Heart left ventricle (tissue), 16 donors: Measurements from ENCODE around the gene PALB2. TPM values are rescaled to one million over a fixed set of nuclear protein-coding genes. Genes with fewer than 3 reads are reported as not detected.
A peak's percentile ranks its signal among the peaks of the same experiment; 100 is the strongest.

ENCODE experiments used
- ATAC-seq, 4 donors: fragments of 200-7000 bp; cut with Tn5 transposase; one replicate each; pipeline ENCODE4 v1.9.1; 2020 to 2022; ENCODE audit warnings: moderate library complexity in 4 of 4, mild to moderate bottlenecking in 3 of 4, moderate number of reproducible peaks in 1 of 4
- DNase-seq, 5 donors: peaks; one replicate each; pipeline ENCODE4 v3.0.0-alpha.2; 2020
- H3K27ac ChIP-seq, 12 donors: fragments of 200-600 bp; sonication (generic) in 4 of 12; one replicate each; pipeline versions ENCODE4 v1.5.0 to v1.8.0; 2016 to 2022; ENCODE audit warnings: mild to moderate bottlenecking in 2 of 12
- H3K27me3 ChIP-seq, 9 donors: fragments of 200-600 bp; sonication (generic) in 2 of 9; one replicate each; pipeline versions ENCODE4 v1.5.1 to v1.8.0; 2016 to 2022; ENCODE audit warnings: mild to moderate bottlenecking in 3 of 9
- H3K36me3 ChIP-seq, 9 donors: fragments of 200-600 bp; sonication (generic) in 2 of 9; one replicate each; pipeline versions ENCODE4 v1.5.0 to v1.8.0; 2018 to 2022; ENCODE audit warnings: mild to moderate bottlenecking in 2 of 9
- H3K4me1 ChIP-seq, 12 donors: fragments of 200-600 bp; sonication (generic) in 4 of 12; one replicate each; pipeline versions ENCODE4 v1.5.0 to v1.8.0; 2016 to 2022; ENCODE audit warnings: mild to moderate bottlenecking in 3 of 12
- H3K4me3 ChIP-seq, 12 donors: fragments of 200-600 bp; sonication (generic) in 4 of 12; one replicate each; pipeline versions ENCODE4 v1.5.0 to v1.8.0; 2017 to 2022; ENCODE audit warnings: mild to moderate bottlenecking in 9 of 12, moderate library complexity in 4 of 12
- H3K9me3 ChIP-seq, 12 donors: fragments of 200-600 bp; sonication (generic) in 4 of 12; one replicate each; pipeline versions ENCODE4 v1.5.0 to v1.8.0; 2016 to 2022; ENCODE audit warnings: mild to moderate bottlenecking in 1 of 12
- POLR2A ChIP-seq, 2 donors: fragments of 450-650 bp; IDR thresholded peaks; one replicate each; pipeline ENCODE4 v1.6.1; 2017; ENCODE audit warnings: antibody characterized with exemption in 2 of 2, mild to moderate bottlenecking in 2 of 2, moderate library complexity in 2 of 2
- WGBS, 4 donors: extraction: QIAGEN DNeasy Blood & Tissue Kit in 2 of 4; methylation state at CpG; one replicate each; pipeline versions ENCODE4 v1.1.5 to v1.1.7; 2013 to 2018; 5-methylcytosine and 5-hydroxymethylcytosine counted together
- intact Hi-C, 10 donors: fragments of 100-400 bp; cut with DNase I; formaldehyde crosslinking; loops; one replicate each; pipeline versions ENCODE4 v1.11.1 to v1.14.2; 2022
- polyA plus RNA-seq, 2 donors: library from polyadenylated mRNA; stranded (reverse); fragments of 200-250 nt; gene quantifications; one replicate each; pipeline ENCODE4 v1.2.3, GENCODE V29; 2013
- total RNA-seq, 9 donors: library from RNA; depleted of rRNA in 2 of 9; stranded (reverse); fragments of >200 nt in 2 of 9; fragmentation: NEBNext Ultra II Directional in 3 of 9; extraction: Animal tissue kit (Norgen Biotek cat#: 25700) in 3 of 9; gene quantifications; one replicate each; pipeline versions ENCODE4 v1.1.0 to v1.2.4, GENCODE V29; 2016 to 2023
- TF ChIP-seq, protein P1 (sequence below), 12 donors: fragments of 200-600 bp; sonication (generic) in 4 of 12; IDR thresholded peaks; one replicate each; pipeline versions ENCODE4 v1.5.0 to v1.8.0; 2018 to 2022; ENCODE audit warnings: antibody characterized with exemption in 12 of 12, mild to moderate bottlenecking in 5 of 12
- donor health status: ischemic (EF 13 %, LVEDD 7.1; RV severe dilation, severe dysfunction).
- donor health status: healthy with polysubstance abuse.
- donor health status: DM: no; HTN: yes; CAD: no.
- donor health status: DM: no; HTN: no; CAD: no.
- donor health status: ischemic (EF 25% LVEDD 6.9; RV normal size, moderate dysfunction).
- donor health status: ischemic (EF 25% LVEDD 5.7; RV mildly dilated, moderate dysfunction).
- donor health status: healthy.
- donor health status: DM: yes; HTN: yes; CAD: no.
- donor health status: ischemic (EF 35%, LVEDD 5.7; RV mildly dilated, moderate dysfunction).
- donor health status: nonischemic (EF 11% LVEDD 7.7; RV severe dilation, severe dysfunction).
- donor health status: DM: yes; HTN: yes; CAD: no.
- donor health status: PGD.
- donor health status: ischemic (EF 29% LVEDD 5.4; RV normal size, mild dysfunction).
- donor health status: nonischemic (EF 23%, LVEDD 6.1; RV moderate dilation, normal function).

PALB2 gene
- total and polyA plus RNA-seq, 11 donors: 3.4 to 7.4 (median 4.5) TPM

DNA sequence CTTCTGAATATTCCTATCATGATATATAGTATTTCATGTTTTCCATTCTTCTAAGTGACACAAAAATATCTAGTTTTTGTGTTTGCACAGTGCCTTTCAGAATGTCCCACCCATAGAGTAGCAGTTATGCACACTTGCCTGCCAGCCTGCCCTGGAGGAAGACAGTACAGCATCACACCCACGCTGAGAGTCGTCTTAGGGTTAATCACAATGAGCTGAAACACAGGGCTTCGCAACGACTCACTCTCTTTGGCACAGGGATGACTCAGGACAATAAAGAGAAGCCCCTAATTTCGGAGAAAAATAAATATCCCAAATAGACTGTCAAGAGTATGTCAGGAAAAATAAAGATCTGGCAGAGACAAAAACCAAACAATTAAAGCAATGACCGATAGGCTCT, 33.4 kb downstream of the PALB2 start:
- no peak overlapping the region for H3K27ac ChIP-seq

DNA sequence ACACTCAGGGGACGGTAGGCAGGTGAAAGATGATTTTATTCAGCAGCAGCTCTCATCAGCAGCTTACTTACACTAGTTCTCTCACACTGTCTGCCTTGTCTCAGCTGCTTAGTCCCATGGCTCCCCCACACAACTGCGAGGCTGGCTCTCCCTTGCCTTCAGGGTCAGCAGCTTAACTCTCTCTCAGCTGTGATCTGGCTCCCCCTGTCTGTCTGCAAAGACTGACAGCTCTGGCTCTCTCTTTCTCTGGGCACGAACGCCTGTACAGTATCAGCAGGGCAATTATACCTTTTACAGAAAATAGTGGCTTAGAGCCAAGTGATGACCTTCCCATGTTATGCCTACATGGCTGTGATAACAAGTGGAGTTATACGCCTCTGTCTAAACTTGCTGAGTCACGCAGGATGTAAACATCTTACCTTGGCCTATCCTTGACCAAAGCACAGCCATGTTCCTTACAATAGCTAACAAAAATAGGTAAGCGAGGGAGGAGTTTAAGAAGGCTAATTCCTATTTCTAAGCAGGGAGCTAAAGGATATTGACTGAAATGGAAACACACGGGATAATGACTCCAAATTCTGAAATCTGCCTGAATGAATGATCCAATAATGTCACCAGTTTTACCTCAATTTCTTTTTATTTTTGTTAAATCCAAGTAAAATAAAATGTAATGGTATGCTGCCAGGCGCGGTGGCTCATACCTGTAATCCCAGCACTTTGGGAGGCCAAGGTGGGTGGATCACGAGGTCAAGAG, 43.9 kb downstream of the PALB2 start:
- peak overlapping the region in 7 of 12 donors; percentile 88 to 97 (median 89) for H3K27ac ChIP-seq
- peaks cover 0 to 34% (median 26%) of the 10 kb centered on the region in 9 donors for H3K36me3 ChIP-seq
- DNase-seq (peak in 2 of 5 donors; percentile 41 to 56), ATAC-seq (peak in 2 of 4 donors; percentile 19 to 23)
- H3K9me3 ChIP-seq: no peaks in the 10 kb centered on the region
- TF ChIP-seq, protein P1, sequence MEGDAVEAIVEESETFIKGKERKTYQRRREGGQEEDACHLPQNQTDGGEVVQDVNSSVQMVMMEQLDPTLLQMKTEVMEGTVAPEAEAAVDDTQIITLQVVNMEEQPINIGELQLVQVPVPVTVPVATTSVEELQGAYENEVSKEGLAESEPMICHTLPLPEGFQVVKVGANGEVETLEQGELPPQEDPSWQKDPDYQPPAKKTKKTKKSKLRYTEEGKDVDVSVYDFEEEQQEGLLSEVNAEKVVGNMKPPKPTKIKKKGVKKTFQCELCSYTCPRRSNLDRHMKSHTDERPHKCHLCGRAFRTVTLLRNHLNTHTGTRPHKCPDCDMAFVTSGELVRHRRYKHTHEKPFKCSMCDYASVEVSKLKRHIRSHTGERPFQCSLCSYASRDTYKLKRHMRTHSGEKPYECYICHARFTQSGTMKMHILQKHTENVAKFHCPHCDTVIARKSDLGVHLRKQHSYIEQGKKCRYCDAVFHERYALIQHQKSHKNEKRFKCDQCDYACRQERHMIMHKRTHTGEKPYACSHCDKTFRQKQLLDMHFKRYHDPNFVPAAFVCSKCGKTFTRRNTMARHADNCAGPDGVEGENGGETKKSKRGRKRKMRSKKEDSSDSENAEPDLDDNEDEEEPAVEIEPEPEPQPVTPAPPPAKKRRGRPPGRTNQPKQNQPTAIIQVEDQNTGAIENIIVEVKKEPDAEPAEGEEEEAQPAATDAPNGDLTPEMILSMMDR (IDR thresholded peaks at IDR 0.05): peak in 5 of 12 donors; percentile 7 to 21 (median 17)
- no peak for TF ChIP-seq POLR2A (IDR thresholded peaks at IDR 0.05)
- peak overlapping the region in 1 of 12 donors; percentile 97 for H3K4me3 ChIP-seq
- H3K4me1 ChIP-seq: peaks cover 2 to 36% (median 25%) of the 10 kb centered on the region in 12 donors
- H3K27me3 ChIP-seq: no peaks in the 10 kb centered on the region
- intact Hi-C loops: loop anchor here in 5 of 10 donors (2.0 to 5.0 kb wide), 4 partner anchors 40 to 90 kb away; partner anchors contain the start of genes EARS2 (in 4 of the 5), UBFD1 (in 4 of the 5), DCTN5 (in 1 of the 5) and PALB2 (in 1 of the 5)
- 69 to 78% (median 76%) methylated on average over 11 of the region's 11 CpGs for WGBS, 4 donors

More for the DNA sequence above, 33.4 kb downstream of the PALB2 start:
- TF ChIP-seq POLR2A (IDR thresholded peaks at IDR 0.05): no peak
- TF ChIP-seq, protein P1 (IDR thresholded peaks at IDR 0.05): no peak
- WGBS, 4 donors: 75 to 83% (median 79%) methylated on average over 6 of the region's 6 CpGs
- DNase-seq (no peak), ATAC-seq (no peak)
- H3K9me3 ChIP-seq: no peaks in the 10 kb centered on the region
- peaks cover 0 to 83% (median 58%) of the 10 kb centered on the region in 9 donors for H3K36me3 ChIP-seq
- intact Hi-C loops: no loop called here
- no peaks in the 10 kb centered on the region for H3K27me3 ChIP-seq
- no peak overlapping the region for H3K4me3 ChIP-seq
- H3K4me1 ChIP-seq: peaks cover 0 to 8% (median 0%) of the 10 kb centered on the region in 12 donors

- ATAC-seq: peak; percentile 93 to 97 (median 96)
Measured at GRCh38 chr16:23595951-23596720, 45.0 kb downstream of the PALB2 start, which contains the start of gene NDUFAB1. TSS of gene NDUFAB1 (minus strand) at chr16:23596316. CDS start at chr16:23596290, 26 bp downstream.

More at GRCh38 chr16:23595951-23596720, 45.0 kb downstream of the PALB2 start, which contains the start of gene NDUFAB1:
- Histone ChIP-seq H3K4me1 (peaks cover 2 to 47% (median 25%) of the 10 kb centered on the region in 12 donors), H3K9me3 (no peaks in the 10 kb centered on the region), H3K36me3 (peaks cover 0 to 38% (median 31%) of the 10 kb centered on the region in 9 donors), H3K27me3 (no peaks in the 10 kb centered on the region), H3K4me3 (peak within 1 kb of the TSS; percentile 67 to 100 (median 93)), H3K27ac (peak within 1 kb of the TSS; percentile 82 to 97 (median 88))
- TF ChIP-seq, protein P1 (IDR thresholded peaks at IDR 0.05): peak; percentile 99 to 100 (median 100)
- TF ChIP-seq POLR2A (IDR thresholded peaks at IDR 0.05): peak in 1 of 2 donors; percentile 55
- intact Hi-C loops: loop anchor here in 9 of 10 donors (1.0 to 5.0 kb wide), 5 partner anchors 39 to 89 kb away; partner anchors contain the start of genes EARS2 (in 9 of the 9), UBFD1 (in 9 of the 9), DCTN5 (in 1 of the 9) and PALB2 (in 1 of the 9)
- DNase-seq: peak; percentile 90 to 95 (median 93)
- 2 to 7% (median 2%) methylated on average over 24 to 67 of the region's 67 CpGs for WGBS, 4 donors
